Osteocyte (in vitro differentiated cells): ENCODE data around the gene HCN2. TPM values are rescaled to one million over a fixed set of nuclear protein-coding genes. Genes with fewer than 3 reads are reported as not detected.

Experiments
- DNase-seq: peaks from one replicate; pipeline ENCODE4 v3.0.0; 2021; ENCODE audit warnings: mixed read lengths; ENCODE audit not compliant: unreplicated experiment; ENCODE audit errors: extremely low spot score
- H3K27ac Mint-ChIP-seq: one replicate; pipeline ENCODE4 v1.8.0; 2021; ENCODE audit warnings: mild to moderate bottlenecking, mixed read lengths; ENCODE audit not compliant: unreplicated experiment
- H3K27me3 Mint-ChIP-seq: one replicate; pipeline ENCODE4 v1.8.0; 2021; ENCODE audit warnings: mixed read lengths; ENCODE audit not compliant: unreplicated experiment
- H3K36me3 Mint-ChIP-seq: one replicate; pipeline ENCODE4 v1.8.0; 2021; ENCODE audit warnings: mixed read lengths; ENCODE audit not compliant: unreplicated experiment
- H3K4me1 Mint-ChIP-seq: one replicate; pipeline ENCODE4 v1.8.0; 2021; ENCODE audit warnings: mixed read lengths; ENCODE audit not compliant: unreplicated experiment
- H3K4me3 Mint-ChIP-seq: one replicate; pipeline ENCODE4 v1.8.0; 2021; ENCODE audit warnings: mild to moderate bottlenecking, moderate library complexity, mixed read lengths; ENCODE audit not compliant: unreplicated experiment
- H3K9me3 Mint-ChIP-seq: one replicate; pipeline ENCODE4 v1.8.0; 2021; ENCODE audit warnings: mixed read lengths; ENCODE audit not compliant: unreplicated experiment
- CTCF ChIP-seq: fragments of 200-600 bp; sonication (generic); IDR thresholded peaks from 2 replicates; pipeline ENCODE4 v1.5.0; 2021; ENCODE audit warnings: antibody characterized with exemption, mild to moderate bottlenecking, moderate library complexity
- total RNA-seq: library from RNA; stranded (reverse); gene quantifications from 2 replicates; pipeline ENCODE4 v1.2.1, GENCODE V29; 2021

HCN2 gene
- total RNA-seq, 1 donor from 2014 or later = 28.3 TPM

- Mint-ChIP-seq H3K36me3 (no peaks in the 10 kb centered on the region), H3K4me1 (peaks cover 5% of the 10 kb centered on the region), H3K27me3 (peaks cover 4% of the 10 kb centered on the region), H3K27ac (no peak overlapping the region), H3K9me3 (no peaks in the 10 kb centered on the region), H3K4me3 (no peak overlapping the region)
- no peak for DNase-seq
- no peak for TF ChIP-seq CTCF
Observed at GRCh38 chr19:595326-596262, 5.9 kb downstream of the HCN2 start.

GRCh38 chr19:596263-596655 is 6.6 kb downstream of the HCN2 start:
- H3K27me3 Mint-ChIP-seq = peaks cover 2% of the 10 kb centered on the region
- no peak overlapping the region for H3K27ac Mint-ChIP-seq
- H3K9me3 Mint-ChIP-seq = no peaks in the 10 kb centered on the region
- no peak for DNase-seq
- no peak for TF ChIP-seq CTCF
- no peaks in the 10 kb centered on the region for H3K36me3 Mint-ChIP-seq
- no peak overlapping the region for H3K4me3 Mint-ChIP-seq
- H3K4me1 Mint-ChIP-seq = peaks cover 3% of the 10 kb centered on the region

- Mint-ChIP-seq H3K36me3 (peaks cover 2% of the 10 kb centered on the region), H3K4me3 (no peak overlapping the region), H3K9me3 (no peaks in the 10 kb centered on the region), H3K4me1 (no peaks in the 10 kb centered on the region), H3K27ac (no peak overlapping the region), H3K27me3 (no peaks in the 10 kb centered on the region)
- TF ChIP-seq CTCF = no peak
- DNase-seq = no peak
Observed at GRCh38 chr19:597406-598315, 8.0 kb downstream of the HCN2 start.

- Mint-ChIP-seq H3K27ac (no peak overlapping the region), H3K4me3 (no peak overlapping the region), H3K36me3 (peaks cover 2% of the 10 kb centered on the region), H3K9me3 (no peaks in the 10 kb centered on the region), H3K4me1 (no peaks in the 10 kb centered on the region), H3K27me3 (no peaks in the 10 kb centered on the region)
- TF ChIP-seq CTCF = no peak
- DNase-seq = no peak
Observed at GRCh38 chr19:601310-601709, 11.6 kb downstream of the HCN2 start.

GRCh38 chr19:601790-602189 is 12.1 kb downstream of the HCN2 start:
- Mint-ChIP-seq H3K36me3 (peaks cover 2% of the 10 kb centered on the region), H3K4me1 (no peaks in the 10 kb centered on the region)

More at GRCh38 chr19:601790-602189, 12.1 kb downstream of the HCN2 start:
- no peak for TF ChIP-seq CTCF
- no peaks in the 10 kb centered on the region for H3K9me3 Mint-ChIP-seq
- no peak overlapping the region for H3K27ac Mint-ChIP-seq
- no peak overlapping the region for H3K4me3 Mint-ChIP-seq
- no peaks in the 10 kb centered on the region for H3K27me3 Mint-ChIP-seq
- DNase-seq = no peak
